Kidney (tissue), 14 donors: ENCODE results near the gene OR51D1. TPM values are rescaled to one million over a fixed set of nuclear protein-coding genes. Genes with fewer than 3 reads are reported as not detected.

ENCODE experiments used
- DNase-seq, 5 donors: peaks; one replicate each; pipeline ENCODE4 v3.0.0-alpha.2; 2013 to 2020
- FAIRE-seq: peaks from 2 replicates; lab custom pipeline; 2012; peaks lifted over from hg19 to GRCh38; lab: Jason Lieb, UNC
- H3K27ac ChIP-seq, 2 donors: one replicate each; pipeline ENCODE4 v1.7.0; 2013; ENCODE audit warnings: low read depth in 2 of 2, low read length in 2 of 2, inconsistent platforms in 1 of 2
- H3K27me3 ChIP-seq: one replicate; pipeline ENCODE4 v1.7.1; 2013; ENCODE audit warnings: low read length, inconsistent platforms; ENCODE audit not compliant: control insufficient read depth, insufficient read depth
- H3K36me3 ChIP-seq, 3 donors: one replicate each; pipeline versions ENCODE4 v1.7.0 to v1.7.1; 2013; ENCODE audit warnings: low read length in 3 of 3, control low read depth in 1 of 3, inconsistent platforms in 1 of 3; ENCODE audit not compliant: insufficient read depth in 3 of 3, control insufficient read depth in 2 of 3
- H3K4me1 ChIP-seq, 3 donors: one replicate each; pipeline versions ENCODE4 v1.7.0 to v1.7.1; 2013; ENCODE audit warnings: low read length in 3 of 3, inconsistent platforms in 1 of 3, low read depth in 1 of 3; ENCODE audit not compliant: control insufficient read depth in 2 of 3, insufficient read depth in 2 of 3
- H3K4me3 ChIP-seq, 3 donors: one replicate each; pipeline versions ENCODE4 v1.7.0 to v1.8.1; 2013; ENCODE audit warnings: low read length in 3 of 3, control low read depth in 1 of 3, inconsistent platforms in 1 of 3
- H3K9ac ChIP-seq, 3 donors: one replicate each; pipeline versions ENCODE4 v1.7.0 to v1.7.1; 2013; ENCODE audit warnings: low read length in 3 of 3, control low read depth in 1 of 3, inconsistent platforms in 1 of 3
- H3K9me3 ChIP-seq, 3 donors: one replicate each; pipeline versions ENCODE4 v1.7.0 to v1.7.1; 2013; ENCODE audit warnings: low read length in 3 of 3, control low read depth in 1 of 3, inconsistent platforms in 1 of 3; ENCODE audit not compliant: control insufficient read depth in 2 of 3, insufficient read depth in 1 of 3
- CTCF ChIP-seq: IDR thresholded peaks from 3 replicates; pipeline ENCODE4 v1.5.1; 2012; ENCODE audit warnings: mild to moderate bottlenecking, moderate library complexity, borderline replicate concordance; ENCODE audit not compliant: insufficient read depth; ENCODE audit errors: extremely low read depth
- intact Hi-C: fragments of 100-400 bp; cut with DNase I; formaldehyde crosslinking; loops from one replicate; pipeline ENCODE4 v1.11.1; 2022
- polyA plus RNA-seq: library from polyadenylated mRNA; stranded (reverse); fragments of 350-450 nt; fragmentation: Illumina TruSeq; extraction: RNeasy Lipid Tissue Mini Kit (QIAGEN cat#74804); gene quantifications from one replicate; pipeline ENCODE4 v1.2.3, GENCODE V29; 2014; ENCODE audit warnings: low read depth, low replicate concordance; ENCODE audit not compliant: insufficient read depth
- total RNA-seq: library from RNA; stranded (reverse); fragmentation: NEBNext Ultra II Directional; extraction: Animal tissue kit (Norgen Biotek cat#: 25700); gene quantifications from one replicate; pipeline ENCODE4 v1.2.1, GENCODE V29; 2021
- donor health status: control.
- donor health status: control.
- donor health status: control.
- donor health status: control.
- donor health status: control.
- donor health status: DM: yes; HTN: yes; CAD: no.
- donor health status: Normal renal cell carcinoma (clear cell type).

The OR51D1 gene
- total and polyA plus RNA-seq, 2 donors from 2014 or later: not detected

GRCh38 chr11:4615856-4616444, 21.3 kb upstream of the OR51D1 start:
- FAIRE-seq: no peak
- intact Hi-C loops: no loop called here
- DNase-seq: no peak
- no peaks in the 10 kb centered on the region for H3K4me1 ChIP-seq
- TF ChIP-seq CTCF: no peak
- no peak overlapping the region for H3K27ac ChIP-seq
- H3K27me3 ChIP-seq: no peaks in the 10 kb centered on the region
- H3K4me3 ChIP-seq: no peak overlapping the region
- no peaks in the 10 kb centered on the region for H3K36me3 ChIP-seq
- no peaks in the 10 kb centered on the region for H3K9me3 ChIP-seq
- no peak overlapping the region for H3K9ac ChIP-seq

- FAIRE-seq: no peak
- H3K4me1 ChIP-seq: no peaks in the 10 kb centered on the region
- H3K27ac ChIP-seq: no peak overlapping the region
- no peaks in the 10 kb centered on the region for H3K27me3 ChIP-seq
- intact Hi-C loops: no loop called here
- H3K9ac ChIP-seq: no peak overlapping the region
- H3K4me3 ChIP-seq: no peak overlapping the region
- H3K36me3 ChIP-seq: no peaks in the 10 kb centered on the region
- H3K9me3 ChIP-seq: no peaks in the 10 kb centered on the region
- DNase-seq: no peak
- TF ChIP-seq CTCF: no peak
Observed at GRCh38 chr11:4619514-4619913, 17.8 kb upstream of the OR51D1 start.

GRCh38 chr11:4626207-4627099, 10.8 kb upstream of the OR51D1 start:
- peak; percentile 57 for TF ChIP-seq CTCF
- H3K27ac ChIP-seq: no peak overlapping the region
- no peaks in the 10 kb centered on the region for H3K27me3 ChIP-seq
- no peaks in the 10 kb centered on the region for H3K9me3 ChIP-seq
- no peaks in the 10 kb centered on the region for H3K4me1 ChIP-seq
- no peak overlapping the region for H3K9ac ChIP-seq
- intact Hi-C loops: no loop called here
- FAIRE-seq: no peak
- no peaks in the 10 kb centered on the region for H3K36me3 ChIP-seq
- peak in 4 of 5 donors; percentile 80 to 91 (median 86) for DNase-seq
- no peak overlapping the region for H3K4me3 ChIP-seq
